Amygdala (tissue), 56 donors: ENCODE data around the gene DUSP10.

Experiments
- DNase-seq, 56 donors: peaks; one replicate each; lab custom pipeline; 2025; lab: John Stamatoyannopoulos, UW

The DUSP10 gene

GRCh38 chr1:221766210-221766609 lies 24.3 kb upstream of the DUSP10 start:
- no peak for DNase-seq

- no peak for DNase-seq
Measured at GRCh38 chr1:221765527-221765926, 23.6 kb upstream of the DUSP10 start.

GRCh38 chr1:221762121-221762520 lies 20.2 kb upstream of the DUSP10 start:
- no peak for DNase-seq

- DNase-seq: no peak
Measured at GRCh38 chr1:221761354-221762002, 19.6 kb upstream of the DUSP10 start.

- DNase-seq: no peak
Measured at GRCh38 chr1:221760911-221761310, 19.0 kb upstream of the DUSP10 start.

- no peak for DNase-seq
Measured at GRCh38 chr1:221759436-221759835, 17.5 kb upstream of the DUSP10 start.

- no peak for DNase-seq
Measured at GRCh38 chr1:221758455-221758854, 16.6 kb upstream of the DUSP10 start.

GRCh38 chr1:221756830-221757551 lies 15.1 kb upstream of the DUSP10 start:
- DNase-seq: no peak

- DNase-seq: no peak
Measured at GRCh38 chr1:221753828-221754188, 11.9 kb upstream of the DUSP10 start.

GRCh38 chr1:221751226-221751887 lies 9.5 kb upstream of the DUSP10 start:
- no peak for DNase-seq

- DNase-seq: no peak
Measured at GRCh38 chr1:221748981-221749380, 7.1 kb upstream of the DUSP10 start.

GRCh38 chr1:221747839-221748238 lies 6.0 kb upstream of the DUSP10 start:
- no peak for DNase-seq

GRCh38 chr1:221743416-221744208 lies 1.7 kb upstream of the DUSP10 start:
- no peak for DNase-seq

GRCh38 chr1:221742555-221743415 lies 896 bp upstream of the DUSP10 start:
- DNase-seq: peak in 46 of 56 donors; percentile 39 to 84 (median 68)

GRCh38 chr1:221740993-221741702 lies 741 bp downstream of the DUSP10 start:
- DNase-seq: peak in 2 of 56 donors; percentile 17 to 22

- peak in 2 of 56 donors; percentile 16 to 50 for DNase-seq
Measured at GRCh38 chr1:221740369-221740992, 1.4 kb downstream of the DUSP10 start.

- DNase-seq: no peak
Measured at GRCh38 chr1:221739677-221740025, 2.2 kb downstream of the DUSP10 start.

- peak in 9 of 56 donors; percentile 11 to 39 (median 29) for DNase-seq
Measured at GRCh38 chr1:221739018-221739676, 2.7 kb downstream of the DUSP10 start.
